ENCODE measurements around the gene APBB2.

- TF ChIP-seq RARB (CRISPR knock-in tag; IDR thresholded peaks at IDR 0.05) = no peak
- no peak for TF ChIP-seq ISL1 (CRISPR knock-in tag; IDR thresholded peaks at IDR 0.05)
- no peak for TF ChIP-seq PPARA (CRISPR knock-in tag; IDR thresholded peaks at IDR 0.05; ENCODE audit: borderline replicate concordance)
- no peak for TF ChIP-seq ZFP30 (CRISPR knock-in tag; IDR thresholded peaks at IDR 0.05)
- TF ChIP-seq ESRRG (CRISPR knock-in tag; IDR thresholded peaks at IDR 0.05) = no peak
- TF ChIP-seq BACH2 (CRISPR knock-in tag; IDR thresholded peaks at IDR 0.05; ENCODE audit: borderline replicate concordance) = no peak
- TF ChIP-seq POU6F1 (CRISPR knock-in tag; IDR thresholded peaks at IDR 0.05; ENCODE audit: borderline replicate concordance, low read depth) = no peak
- no peak for TF ChIP-seq PATZ1 (CRISPR knock-in tag; IDR thresholded peaks at IDR 0.05; ENCODE audit: borderline replicate concordance)
- no peak for TF ChIP-seq ARNTL (CRISPR knock-in tag; IDR thresholded peaks at IDR 0.05; ENCODE audit: borderline replicate concordance, low read depth)
- TF ChIP-seq SNAI2 (CRISPR knock-in tag; IDR thresholded peaks at IDR 0.05) = no peak
- TF ChIP-seq ZNF8 (CRISPR knock-in tag; IDR thresholded peaks at IDR 0.05) = no peak
- no peak for TF ChIP-seq TSHZ2 (CRISPR knock-in tag; IDR thresholded peaks at IDR 0.05)
Observed at GRCh38 chr4:40842318-40842717, 372.0 kb downstream of the APBB2 start.

Measured in SK-N-SH treated with all-trans-retinoic acid at 6 μM for 48 hours (cell line).